ENCODE results near the gene PKDREJ.

DNA sequence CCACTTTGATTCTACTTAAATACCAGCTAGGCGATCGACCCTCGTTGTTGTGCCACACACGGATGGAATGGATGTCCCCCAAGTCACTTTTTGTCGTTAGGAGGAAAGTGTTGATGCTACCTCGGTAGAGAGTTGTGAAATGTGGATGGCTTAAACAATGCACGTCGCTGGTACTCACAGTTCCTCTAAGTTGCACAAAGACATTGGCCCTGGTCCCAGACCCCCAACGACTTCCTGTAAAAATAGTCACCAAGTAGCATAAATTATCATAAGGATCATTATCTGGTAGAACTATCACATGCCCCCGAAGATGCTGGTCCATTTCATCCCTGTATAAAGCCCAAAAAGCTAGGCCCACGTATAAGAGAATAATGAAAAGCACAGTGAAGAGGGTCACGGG, 3.8 kb downstream of the PKDREJ start:
- no peak for TF ChIP-seq IRF3 (IDR thresholded peaks at IDR 0.05; ENCODE audit: low read depth, low read length)
- no peak for TF ChIP-seq CHD2 (IDR thresholded peaks at IDR 0.05; ENCODE audit: low read length, partially characterized antibody)
- no peak for TF ChIP-seq GABPA (IDR thresholded peaks at IDR 0.05; ENCODE audit: low read depth)
- TF ChIP-seq TAF1 (IDR thresholded peaks at IDR 0.05; ENCODE audit: borderline replicate concordance, low read depth, low read length), result no peak
- TF ChIP-seq RFX5 (IDR thresholded peaks at IDR 0.05; ENCODE audit: low read length), result no peak
